DND-41 (cell line): ENCODE results near the gene S100A16.

ENCODE experiments used
- CTCF ChIP-seq: IDR thresholded peaks from 2 replicates; pipeline ENCODE4 v1.5.1; 2012; ENCODE audit warnings: borderline replicate concordance, low read length, moderate library complexity, mild to moderate bottlenecking; ENCODE audit not compliant: poor library complexity, severe bottlenecking; ENCODE audit errors: extremely low read depth
- EZH2 ChIP-seq: IDR thresholded peaks from 3 replicates; pipeline ENCODE4 v1.6.1; 2012; ENCODE audit warnings: borderline replicate concordance, low read depth, mild to moderate bottlenecking, moderate library complexity, low read length, inconsistent platforms; ENCODE audit not compliant: severe bottlenecking

- TF ChIP-seq EZH2 (no peak), CTCF (no peak)
Observed at GRCh38 chr1:153573351-153573750, 39.6 kb downstream of the S100A16 start.
